GM21367 (cell line): ENCODE data around the gene MSH5.
"Not testable (repeated sequence)": the region's sequence is repeated elsewhere in the genome, so short reads cannot be mapped to it uniquely, and the experiment has no call there.

Source experiments
- ATAC-seq: cut with Tn5 transposase; IDR thresholded peaks from one replicate; pipeline ENCODE4 v1.9.1; 2021; ENCODE audit not compliant: unreplicated experiment

Gene MSH5

DNA sequence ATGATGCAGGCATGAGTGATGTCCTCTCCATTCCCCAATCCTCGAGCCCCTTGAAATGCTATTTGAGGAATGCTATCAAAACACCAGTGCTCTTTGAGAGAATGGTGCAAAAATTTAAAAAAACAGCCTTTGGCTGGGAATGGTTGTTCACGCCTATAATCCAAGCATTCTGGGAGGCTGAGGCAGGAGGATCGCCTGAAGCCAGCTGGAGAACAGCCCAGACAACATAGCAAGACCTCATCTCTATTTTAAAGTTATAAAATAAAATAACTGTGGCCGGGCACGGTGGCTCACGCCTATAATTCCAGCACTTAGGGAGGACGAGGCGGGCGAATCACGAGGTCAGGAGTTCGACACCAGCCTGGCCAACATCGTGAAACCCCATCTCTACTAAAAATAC lies 60.0 kb downstream of the MSH5 start:
- ATAC-seq = no peak

DNA sequence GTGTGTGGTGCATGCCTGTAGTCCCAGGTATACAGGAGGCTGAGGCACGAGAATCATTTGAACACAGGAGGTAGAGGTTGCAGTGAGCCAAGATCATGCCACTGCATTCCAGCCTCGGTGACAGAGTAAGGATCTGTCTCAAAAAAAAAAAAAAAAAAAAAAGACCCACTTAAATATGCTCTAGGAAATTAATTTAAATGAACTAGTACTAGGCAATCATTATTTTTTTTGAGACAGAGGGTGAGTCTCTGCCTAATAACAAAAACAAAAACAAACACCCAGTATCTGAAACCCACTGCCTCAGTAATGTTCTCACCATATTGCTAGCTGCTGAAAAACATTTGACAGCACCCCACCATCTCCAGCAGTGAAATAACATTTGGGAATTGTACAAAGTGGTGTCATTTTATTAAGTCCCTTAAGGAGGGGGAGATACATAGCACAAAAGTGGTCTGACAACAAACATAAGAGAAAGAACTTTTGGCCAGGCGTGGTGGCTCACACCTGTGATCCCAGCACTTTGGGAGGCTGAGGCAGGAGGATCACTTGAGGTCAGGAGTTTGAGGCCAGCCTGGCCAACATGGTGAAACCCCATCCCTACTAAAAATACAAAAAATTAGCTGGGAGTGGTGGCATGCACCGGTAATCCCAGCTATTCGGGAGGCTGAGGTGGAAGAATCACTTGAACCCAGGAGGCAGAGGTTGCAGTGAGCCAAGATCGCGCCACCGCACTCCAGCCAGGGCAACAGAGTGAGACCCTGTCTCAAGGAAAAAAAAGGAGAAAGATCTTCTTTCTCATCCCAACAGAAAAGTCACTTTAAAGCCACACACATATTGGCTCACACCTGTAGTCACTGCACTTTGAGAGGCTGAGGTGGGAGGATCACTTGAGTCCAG lies 61.5 kb downstream of the MSH5 start:
- not testable (repeated sequence) for ATAC-seq

DNA sequence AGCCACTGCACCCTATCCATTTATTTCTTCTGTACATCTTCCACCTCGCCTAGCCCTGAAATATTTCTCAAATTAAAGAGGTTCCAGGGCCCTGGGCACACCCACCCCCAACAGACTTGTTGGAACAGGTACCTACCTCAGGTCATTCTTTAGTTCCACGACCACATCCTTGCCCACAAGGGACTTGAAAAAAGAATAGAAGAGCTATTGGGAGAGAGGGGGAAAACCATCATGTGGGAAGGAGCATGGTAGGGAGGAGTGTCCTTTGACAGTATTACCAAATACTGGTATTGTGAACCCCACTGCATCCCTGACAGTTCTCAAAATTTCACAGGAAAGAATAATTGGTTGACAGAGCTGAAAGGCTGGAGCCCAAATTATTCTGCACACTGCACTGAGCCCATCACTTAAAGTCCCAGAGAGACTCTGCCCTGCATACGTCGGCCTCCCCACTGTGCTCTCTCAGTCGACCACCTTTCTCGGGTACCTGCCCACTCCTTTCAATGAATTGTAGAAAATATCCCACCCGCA lies 66.2 kb downstream of the MSH5 start:
- ATAC-seq = no peak

DNA sequence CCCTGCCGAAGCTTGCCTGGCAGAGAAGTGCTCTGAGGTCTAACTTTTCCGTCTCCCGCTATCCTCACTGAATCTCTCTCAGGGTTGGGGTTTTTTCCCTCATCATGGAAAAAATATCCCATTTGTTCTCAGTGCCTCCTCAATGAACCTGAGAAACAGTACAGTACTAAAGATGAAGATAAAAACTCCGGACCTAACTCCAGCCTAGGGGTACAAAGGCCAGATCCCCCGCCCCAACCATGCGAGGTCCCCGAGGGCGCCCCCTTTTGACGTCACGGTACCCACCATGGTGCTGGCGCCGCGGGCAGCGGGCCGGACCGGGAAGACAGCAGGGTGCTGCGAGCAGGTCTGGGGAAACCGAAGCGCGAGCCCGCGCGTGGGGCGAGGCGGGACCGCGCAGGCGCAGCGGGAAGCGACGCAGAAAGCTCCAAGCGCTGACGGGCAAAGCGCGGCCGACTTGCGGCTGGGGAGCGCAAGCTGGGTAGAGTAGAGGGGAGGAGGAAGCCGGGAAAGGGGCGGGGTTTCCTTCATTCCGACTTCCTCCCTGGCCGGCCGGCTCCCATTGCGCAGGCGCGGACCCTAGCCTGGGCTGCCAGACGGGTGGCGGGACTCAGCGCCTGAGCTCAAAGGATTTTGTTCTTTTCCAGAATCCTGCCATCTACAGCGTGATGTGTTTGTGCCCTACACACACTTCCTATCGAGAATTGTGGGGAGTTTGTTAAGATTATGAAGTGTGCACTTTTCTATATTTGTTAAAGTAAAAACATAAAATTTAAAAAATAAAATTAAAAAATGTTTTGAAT lies 66.9 kb downstream of the MSH5 start, which contains the start of gene LSM2:
Gene LSM2, minus strand, starts transcription at position 497 of the 803 bp plus-strand sequence. Its CDS starts 209 bp downstream, at position 288.
- peak; percentile 74 for ATAC-seq

DNA sequence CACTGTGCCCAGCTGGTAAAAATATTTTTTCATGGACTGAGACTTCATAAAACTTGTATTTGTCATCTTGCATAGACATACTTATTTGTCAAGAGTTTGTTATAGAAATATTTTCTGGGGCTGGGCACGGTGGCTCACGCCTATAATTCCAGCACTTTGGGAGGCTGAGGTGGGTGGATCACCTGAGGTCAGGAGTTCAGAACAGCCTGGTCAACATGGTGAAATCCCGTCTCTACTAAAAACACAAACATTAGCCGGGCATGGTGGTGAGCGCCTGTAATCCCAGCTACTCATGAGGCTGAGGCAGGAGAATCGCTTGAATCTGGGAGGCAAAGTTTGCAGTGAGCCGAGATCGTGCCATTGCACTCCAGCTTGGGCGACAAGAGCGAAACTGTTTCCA lies 68.8 kb downstream of the MSH5 start:
- ATAC-seq = not testable (repeated sequence)

DNA sequence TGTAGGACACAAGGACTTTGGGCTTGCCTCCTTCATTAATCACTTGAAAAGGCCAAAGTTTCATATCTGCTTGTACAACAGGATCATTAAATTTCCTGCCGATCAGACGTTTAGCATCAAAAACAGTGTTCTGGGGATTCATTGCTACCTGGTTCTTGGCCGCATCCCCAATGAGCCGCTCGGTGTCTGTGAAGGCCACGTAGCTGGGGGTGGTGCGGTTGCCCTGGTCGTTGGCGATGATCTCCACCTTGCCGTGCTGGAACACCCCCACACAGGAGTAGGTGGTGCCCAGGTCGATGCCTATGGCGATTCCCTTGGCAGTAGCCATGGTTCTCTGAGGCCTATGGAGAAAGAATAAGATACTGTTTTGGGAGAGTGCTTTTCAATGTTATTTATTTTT lies 71.8 kb downstream of the MSH5 start:
- no peak for ATAC-seq
